ENCODE data around the gene COL9A1. TPM values are rescaled to one million over a fixed set of nuclear protein-coding genes. Genes with fewer than 3 reads are reported as not detected.

COL9A1 gene
- total RNA-seq, 1 donor from 2014 or later = not detected

- Histone ChIP-seq H3K27me3 (ENCODE audit: control insufficient read depth, insufficient read depth, low read length) (no peaks in the 10 kb centered on the region), H3K36me3 (ENCODE audit: control insufficient read depth, insufficient read depth, low read length) (no peaks in the 10 kb centered on the region), H3K4me3 (ENCODE audit: low read depth, low read length) (no peak overlapping the region)
- DNase-seq (ENCODE audit: low read depth) (no peak), FAIRE-seq (no peak)
- no peak for TF ChIP-seq CTCF (IDR thresholded peaks at IDR 0.05; ENCODE audit: insufficient read depth, low read length, severe bottlenecking)
Observed at GRCh38 chr6:70186461-70186860, 116.4 kb downstream of the COL9A1 start.

- Histone ChIP-seq H3K27me3 (ENCODE audit: control insufficient read depth, insufficient read depth, low read length) (no peaks in the 10 kb centered on the region), H3K36me3 (ENCODE audit: control insufficient read depth, insufficient read depth, low read length) (no peaks in the 10 kb centered on the region), H3K4me3 (ENCODE audit: low read depth, low read length) (no peak overlapping the region)
- FAIRE-seq (no peak), DNase-seq (ENCODE audit: low read depth) (no peak)
- TF ChIP-seq CTCF (IDR thresholded peaks at IDR 0.05; ENCODE audit: insufficient read depth, low read length, severe bottlenecking) = no peak
Observed at GRCh38 chr6:70184723-70185122, 118.2 kb downstream of the COL9A1 start.

GRCh38 chr6:70183538-70183937 lies 119.3 kb downstream of the COL9A1 start:
- no peak for TF ChIP-seq CTCF (IDR thresholded peaks at IDR 0.05; ENCODE audit: insufficient read depth, low read length, severe bottlenecking)
- no peak for FAIRE-seq

GRCh38 chr6:70180901-70181599 lies 121.8 kb downstream of the COL9A1 start:
- no peaks in the 10 kb centered on the region for H3K27me3 ChIP-seq (ENCODE audit: control insufficient read depth, insufficient read depth, low read length)
- TF ChIP-seq CTCF (IDR thresholded peaks at IDR 0.05; ENCODE audit: insufficient read depth, low read length, severe bottlenecking) = no peak
- DNase-seq (ENCODE audit: low read depth) (no peak), FAIRE-seq (no peak)
- H3K36me3 ChIP-seq (ENCODE audit: control insufficient read depth, insufficient read depth, low read length) = no peaks in the 10 kb centered on the region
- no peak overlapping the region for H3K4me3 ChIP-seq (ENCODE audit: low read depth, low read length)

More at GRCh38 chr6:70183538-70183937, 119.3 kb downstream of the COL9A1 start:
- Histone ChIP-seq H3K36me3 (ENCODE audit: control insufficient read depth, insufficient read depth, low read length) (no peaks in the 10 kb centered on the region), H3K27me3 (ENCODE audit: control insufficient read depth, insufficient read depth, low read length) (no peaks in the 10 kb centered on the region), H3K4me3 (ENCODE audit: low read depth, low read length) (no peak overlapping the region)
- no peak for DNase-seq (ENCODE audit: low read depth)

GRCh38 chr6:70180183-70180900 lies 122.5 kb downstream of the COL9A1 start:
- H3K36me3 ChIP-seq (ENCODE audit: control insufficient read depth, insufficient read depth, low read length) = no peaks in the 10 kb centered on the region
- TF ChIP-seq CTCF (IDR thresholded peaks at IDR 0.05; ENCODE audit: insufficient read depth, low read length, severe bottlenecking) = no peak

More at GRCh38 chr6:70180183-70180900, 122.5 kb downstream of the COL9A1 start:
- Histone ChIP-seq H3K4me3 (ENCODE audit: low read depth, low read length) (no peak overlapping the region), H3K27me3 (ENCODE audit: control insufficient read depth, insufficient read depth, low read length) (no peaks in the 10 kb centered on the region)
- peak; percentile 10 for DNase-seq (ENCODE audit: low read depth)
- peak; percentile 32 for FAIRE-seq

All from bronchial epithelial cell (primary cell).